Effector memory CD4-positive, alpha-beta T cell (primary cell): ENCODE measurements around the gene KIAA1217.

ENCODE experiments used
- DNase-seq, 3 donors: peaks; one replicate each; pipeline ENCODE4 v3.0.0-alpha.2; 2020
- H3K27ac ChIP-seq: 2 replicates; pipeline ENCODE4 v1.7.0; 2013; ENCODE audit warnings: mild to moderate bottlenecking, low read length, moderate library complexity; ENCODE audit not compliant: insufficient read depth, poor library complexity, severe bottlenecking
- H3K27me3 ChIP-seq: replicated peaks from 2 replicates; pipeline ENCODE4 v1.7.0; 2013; ENCODE audit warnings: mild to moderate bottlenecking, low read length; ENCODE audit not compliant: insufficient read depth, control insufficient read depth, poor library complexity, severe bottlenecking
- H3K36me3 ChIP-seq: 2 replicates; pipeline ENCODE4 v1.7.0; 2013; ENCODE audit warnings: mild to moderate bottlenecking, low read length, moderate library complexity; ENCODE audit not compliant: control insufficient read depth, insufficient read depth
- H3K4me1 ChIP-seq: 2 replicates; pipeline ENCODE4 v1.7.0; 2013; ENCODE audit warnings: low read length, mild to moderate bottlenecking; ENCODE audit not compliant: control insufficient read depth, insufficient read depth, poor library complexity, severe bottlenecking
- H3K4me3 ChIP-seq: 2 replicates; pipeline ENCODE4 v1.7.0; 2013; ENCODE audit warnings: low read length, low read depth, mild to moderate bottlenecking; ENCODE audit not compliant: insufficient read depth, poor library complexity, severe bottlenecking
- H3K9me3 ChIP-seq: 2 replicates; pipeline ENCODE4 v1.7.0; 2013; ENCODE audit warnings: mild to moderate bottlenecking, low read length, moderate library complexity; ENCODE audit not compliant: control insufficient read depth

The KIAA1217 gene

DNA sequence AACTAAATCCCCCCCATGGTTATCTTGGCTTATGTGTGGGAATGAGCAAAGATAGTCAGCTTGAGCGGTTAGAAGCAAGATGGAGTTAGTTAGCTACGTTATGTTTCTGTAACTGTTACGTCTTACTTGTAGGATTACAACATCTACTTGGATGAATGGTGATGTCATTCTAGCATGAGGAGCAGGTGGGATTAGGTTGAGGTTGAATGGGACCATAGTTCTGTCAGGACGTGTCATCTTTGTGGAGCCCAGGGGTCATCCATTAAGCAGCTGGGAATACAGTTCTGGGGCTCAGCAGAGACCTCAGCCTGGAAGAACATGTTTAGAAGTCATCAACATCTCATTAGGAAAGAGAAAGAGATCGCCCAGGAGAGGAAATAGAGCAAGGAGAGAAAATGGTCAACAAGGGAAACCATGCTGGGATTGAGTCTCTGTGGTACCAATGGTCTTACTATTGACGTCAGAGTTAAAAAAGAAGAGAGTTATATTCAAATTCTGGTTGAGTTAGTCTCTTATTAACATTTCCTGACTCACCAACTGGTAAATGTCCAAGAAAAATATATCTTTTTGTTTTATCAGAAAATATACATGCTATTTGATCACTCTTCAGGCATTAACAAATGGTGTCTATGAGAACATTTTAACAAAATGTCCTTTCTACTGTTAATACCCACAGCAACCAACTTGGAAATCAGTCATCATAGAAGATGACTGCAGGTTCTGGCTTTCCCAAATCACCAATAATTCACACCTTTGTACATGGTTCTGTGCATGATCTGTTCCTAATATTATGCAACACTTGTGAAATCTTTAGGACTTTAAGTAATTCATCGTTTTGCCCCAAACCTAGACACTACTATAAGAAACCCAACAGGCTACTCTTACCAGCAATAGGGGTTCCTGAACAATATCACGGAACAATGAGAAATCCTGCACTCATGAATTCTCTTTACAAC, 96.9 kb downstream of the KIAA1217 start:
- DNase-seq: no peak
- Histone ChIP-seq H3K27ac (no peak overlapping the region), H3K9me3 (no peaks in the 10 kb centered on the region), H3K4me3 (no peak overlapping the region), H3K4me1 (no peaks in the 10 kb centered on the region), H3K27me3 (no peaks in the 10 kb centered on the region), H3K36me3 (no peaks in the 10 kb centered on the region)

- H3K27me3 ChIP-seq: no peaks in the 10 kb centered on the region
- no peaks in the 10 kb centered on the region for H3K4me1 ChIP-seq
- no peaks in the 10 kb centered on the region for H3K36me3 ChIP-seq
- H3K27ac ChIP-seq: no peak overlapping the region
- no peaks in the 10 kb centered on the region for H3K9me3 ChIP-seq
- DNase-seq: no peak
- H3K4me3 ChIP-seq: no peak overlapping the region
These were observed 97.6 kb downstream of the KIAA1217 start for GRCh38 chr10:24306507-24306875.

GRCh38 chr10:24307116-24307515, 98.2 kb downstream of the KIAA1217 start:
- Histone ChIP-seq H3K27ac (no peak overlapping the region), H3K36me3 (no peaks in the 10 kb centered on the region), H3K4me1 (no peaks in the 10 kb centered on the region), H3K27me3 (no peaks in the 10 kb centered on the region), H3K4me3 (no peak overlapping the region), H3K9me3 (no peaks in the 10 kb centered on the region)
- no peak for DNase-seq

DNA sequence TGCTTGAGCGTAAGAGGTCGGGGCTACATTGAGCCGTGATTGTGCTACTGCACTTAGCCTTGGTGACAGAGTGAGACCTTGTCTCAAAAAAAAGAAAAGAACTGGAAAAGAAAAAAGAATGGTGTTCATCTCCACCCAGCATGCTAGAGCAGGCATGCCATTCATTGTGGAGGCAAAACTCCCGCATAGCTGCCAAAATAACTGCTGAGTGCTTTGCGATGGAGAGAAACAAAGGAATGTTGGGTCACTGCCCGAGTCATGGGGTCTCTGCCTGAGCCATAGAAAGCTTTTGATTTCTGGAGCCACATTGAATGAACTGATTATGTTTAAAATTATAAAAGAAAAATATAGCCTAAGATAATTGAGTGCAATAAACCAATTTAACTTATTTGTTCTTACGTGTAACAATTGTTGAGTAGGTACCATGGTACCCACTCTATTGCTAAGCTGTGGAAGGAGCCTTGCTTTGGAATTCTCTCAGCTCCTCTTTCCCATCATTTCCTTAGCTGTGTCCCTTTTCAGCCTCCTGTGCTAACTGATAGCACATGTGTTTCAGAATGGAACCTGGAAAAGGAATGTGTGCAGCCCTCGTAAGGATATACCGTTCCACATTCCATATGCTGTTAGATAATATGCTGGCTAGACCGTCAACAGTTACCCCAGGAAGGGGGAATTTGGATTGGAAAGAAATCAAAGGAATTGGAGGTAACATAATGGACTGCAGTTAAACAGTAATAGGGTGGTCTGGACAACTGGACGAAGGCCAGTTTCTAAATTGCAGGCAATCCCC, 99.0 kb downstream of the KIAA1217 start:
- no peak overlapping the region for H3K27ac ChIP-seq

GRCh38 chr10:24310104-24310503, 101.2 kb downstream of the KIAA1217 start:
- Histone ChIP-seq H3K36me3 (no peaks in the 10 kb centered on the region), H3K27ac (no peak overlapping the region), H3K9me3 (no peaks in the 10 kb centered on the region), H3K4me3 (no peak overlapping the region), H3K27me3 (no peaks in the 10 kb centered on the region), H3K4me1 (no peaks in the 10 kb centered on the region)
- DNase-seq: no peak

More for the DNA sequence above, 99.0 kb downstream of the KIAA1217 start:
- H3K4me3 ChIP-seq: no peak overlapping the region
- no peaks in the 10 kb centered on the region for H3K9me3 ChIP-seq
- no peaks in the 10 kb centered on the region for H3K27me3 ChIP-seq
- no peak for DNase-seq
- no peaks in the 10 kb centered on the region for H3K36me3 ChIP-seq
- no peaks in the 10 kb centered on the region for H3K4me1 ChIP-seq

DNA sequence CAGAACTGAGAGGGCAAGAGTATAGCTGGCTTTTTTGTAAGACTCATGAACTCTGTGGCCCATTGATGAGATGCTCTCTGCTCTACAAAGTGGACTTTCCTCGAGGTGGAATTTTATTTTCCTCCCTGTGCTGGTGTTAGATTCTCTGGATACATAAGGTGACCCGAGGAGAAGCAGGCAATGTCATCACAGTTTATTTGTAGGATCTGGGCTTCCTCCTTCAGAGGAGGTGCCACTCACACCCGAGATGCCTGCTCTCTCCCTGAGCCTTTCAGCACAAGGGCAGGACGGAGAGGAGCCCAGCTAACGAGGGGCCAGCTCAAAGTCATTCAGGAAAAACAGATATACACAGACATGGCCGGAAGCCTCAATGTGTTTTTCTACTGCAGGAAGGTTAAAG, 103.0 kb downstream of the KIAA1217 start:
- Histone ChIP-seq H3K27ac (no peak overlapping the region), H3K27me3 (no peaks in the 10 kb centered on the region), H3K36me3 (no peaks in the 10 kb centered on the region), H3K4me1 (no peaks in the 10 kb centered on the region), H3K9me3 (no peaks in the 10 kb centered on the region), H3K4me3 (no peak overlapping the region)
- DNase-seq: no peak

GRCh38 chr10:24313283-24313682, 104.3 kb downstream of the KIAA1217 start:
- H3K36me3 ChIP-seq: no peaks in the 10 kb centered on the region
- H3K27me3 ChIP-seq: no peaks in the 10 kb centered on the region
- H3K4me3 ChIP-seq: no peak overlapping the region
- H3K27ac ChIP-seq: no peak overlapping the region
- DNase-seq: no peak
- H3K9me3 ChIP-seq: no peaks in the 10 kb centered on the region
- no peaks in the 10 kb centered on the region for H3K4me1 ChIP-seq

DNA sequence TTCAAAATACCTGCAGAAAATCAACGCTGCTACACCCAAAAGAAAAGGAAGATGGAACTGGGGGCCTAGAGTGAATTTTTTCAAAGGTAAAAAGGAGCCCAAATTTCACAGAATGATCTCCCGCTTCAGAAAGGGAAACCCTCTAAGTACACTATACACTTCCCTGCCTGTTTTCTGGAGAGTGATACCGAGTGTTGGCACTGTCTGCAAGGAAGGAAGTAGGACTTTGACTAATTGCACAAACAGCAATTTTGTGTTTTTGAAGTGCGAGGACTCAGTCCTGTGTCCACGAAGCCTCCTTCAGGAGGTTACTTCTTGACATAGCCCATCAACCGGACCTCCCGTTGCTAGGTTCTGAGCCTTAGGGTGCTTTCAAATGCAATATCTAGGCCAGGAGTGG, 106.3 kb downstream of the KIAA1217 start:
- H3K36me3 ChIP-seq: no peaks in the 10 kb centered on the region
- H3K9me3 ChIP-seq: no peaks in the 10 kb centered on the region
- no peak for DNase-seq
- no peaks in the 10 kb centered on the region for H3K4me1 ChIP-seq
- H3K4me3 ChIP-seq: no peak overlapping the region
- no peaks in the 10 kb centered on the region for H3K27me3 ChIP-seq
- no peak overlapping the region for H3K27ac ChIP-seq

DNA sequence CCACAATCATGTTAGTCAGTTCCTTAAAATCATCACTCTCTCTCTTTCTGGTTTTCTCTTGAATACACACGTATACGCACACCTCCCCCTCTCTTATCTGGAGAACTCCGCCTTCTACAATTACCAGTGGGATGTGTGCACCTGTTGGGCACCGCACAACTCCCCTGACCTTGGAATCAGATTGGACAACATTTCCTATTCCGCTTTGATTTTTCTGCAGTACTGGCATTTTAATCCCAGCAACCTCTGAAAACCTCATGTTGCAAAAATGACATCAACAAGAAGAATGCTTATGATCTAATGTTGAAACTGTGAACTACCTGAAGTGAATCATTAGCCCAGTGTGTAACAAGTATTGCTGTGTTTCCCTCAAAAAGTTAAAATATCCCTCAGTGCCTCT, 109.6 kb downstream of the KIAA1217 start:
- Histone ChIP-seq H3K27me3 (no peaks in the 10 kb centered on the region), H3K4me3 (no peak overlapping the region), H3K9me3 (no peaks in the 10 kb centered on the region), H3K4me1 (no peaks in the 10 kb centered on the region), H3K27ac (no peak overlapping the region), H3K36me3 (no peaks in the 10 kb centered on the region)
- DNase-seq: no peak

DNA sequence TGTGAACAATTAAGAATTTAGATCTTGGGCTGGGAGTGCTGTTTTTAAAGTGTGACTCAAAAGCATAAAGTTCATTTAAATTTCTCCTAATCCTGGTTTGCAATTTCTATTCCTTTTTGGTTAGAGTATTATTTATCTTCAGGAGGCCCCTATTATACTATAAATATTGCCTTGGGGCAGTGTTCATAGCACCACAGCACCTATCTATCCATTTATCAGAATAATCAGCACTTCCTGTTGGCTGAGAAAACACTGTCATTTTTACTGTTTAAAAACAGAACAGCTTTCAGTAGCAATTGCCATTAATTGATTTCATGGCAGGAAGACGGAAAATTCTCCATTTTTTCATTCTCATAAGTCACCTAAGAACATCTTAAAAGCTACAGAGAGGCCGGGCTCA, 111.4 kb downstream of the KIAA1217 start:
- Histone ChIP-seq H3K36me3 (no peaks in the 10 kb centered on the region), H3K4me1 (no peaks in the 10 kb centered on the region), H3K4me3 (no peak overlapping the region), H3K27ac (no peak overlapping the region), H3K27me3 (no peaks in the 10 kb centered on the region), H3K9me3 (no peaks in the 10 kb centered on the region)
- no peak for DNase-seq
